Parathyroid adenoma (tissue), 2 donors: ENCODE data around the gene KLHL28.
"Not testable (repeated sequence)": the region's sequence is repeated elsewhere in the genome, so short reads cannot be mapped to it uniquely, and the experiment has no call there.

Source experiments
- H2AFZ ChIP-seq: fragments of 300-600 bp; sonication (generic); one replicate; pipeline ENCODE4 v1.7.0; 2017; ENCODE audit warnings: antibody characterized with exemption, mild to moderate bottlenecking
- H3K27ac ChIP-seq: fragments of 300-600 bp; sonication (generic); one replicate; pipeline ENCODE4 v1.7.0; 2017
- H3K27me3 ChIP-seq: fragments of 300-600 bp; sonication (generic); one replicate; pipeline ENCODE4 v1.7.0; 2017; ENCODE audit warnings: low read length; ENCODE audit not compliant: control insufficient read depth, insufficient read depth
- H3K36me3 ChIP-seq: fragments of 300-600 bp; sonication (generic); one replicate; pipeline ENCODE4 v1.7.0; 2017; ENCODE audit warnings: low read length; ENCODE audit not compliant: control insufficient read depth, insufficient read depth
- H3K4me1 ChIP-seq: fragments of 300-600 bp; sonication (generic); one replicate; pipeline ENCODE4 v1.7.0; 2017; ENCODE audit warnings: control low read depth
- H3K4me2 ChIP-seq: fragments of 300-600 bp; sonication (generic); one replicate; pipeline ENCODE4 v1.7.0; 2017; ENCODE audit warnings: low read length
- H3K4me3 ChIP-seq: fragments of 300-600 bp; sonication (generic); one replicate; pipeline ENCODE4 v1.7.0; 2017; ENCODE audit warnings: low read depth, low read length
- H3K79me2 ChIP-seq: fragments of 300-600 bp; sonication (generic); one replicate; pipeline ENCODE4 v1.7.0; 2017; ENCODE audit warnings: control low read depth
- H3K9ac ChIP-seq: fragments of 300-600 bp; sonication (generic); one replicate; pipeline ENCODE4 v1.7.0; 2017; ENCODE audit warnings: mild to moderate bottlenecking
- H3K9me3 ChIP-seq: fragments of 300-600 bp; sonication (generic); one replicate; pipeline ENCODE4 v1.7.0; 2017; ENCODE audit warnings: low read length; ENCODE audit not compliant: control insufficient read depth
- TF ChIP-seq, protein P1 (sequence below): fragments of 300-600 bp; sonication (generic); IDR thresholded peaks from one replicate; pipeline ENCODE4 v1.7.0; 2017; ENCODE audit warnings: antibody characterized with exemption, mild to moderate bottlenecking
- donor health status: primary hyperparathyroidism.

Gene KLHL28

DNA sequence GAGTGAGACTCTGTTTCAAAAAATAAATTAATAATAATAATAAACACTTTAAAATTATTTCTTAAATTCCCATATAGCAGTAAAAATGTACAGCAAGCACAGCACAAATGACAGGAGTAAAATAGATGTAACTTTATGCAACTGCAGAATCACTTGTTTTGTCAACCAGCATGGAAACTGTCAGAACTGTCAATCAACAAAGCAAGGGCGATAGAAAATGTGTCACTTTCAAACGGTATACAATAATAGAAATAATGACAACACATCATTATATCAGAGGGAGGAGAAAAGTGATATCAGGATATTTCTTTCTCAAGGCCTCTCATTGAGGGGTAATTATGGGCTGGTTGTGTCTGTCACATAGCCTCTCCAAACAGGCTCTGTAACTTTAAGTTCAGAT, 68.2 kb downstream of the KLHL28 start:
- Histone ChIP-seq H3K9me3 (no peaks in the 10 kb centered on the region), H2AFZ (no peak overlapping the region), H3K36me3 (no peaks in the 10 kb centered on the region), H3K4me1 (no peaks in the 10 kb centered on the region), H3K27ac (no peak overlapping the region), H3K4me2 (no peak overlapping the region), H3K27me3 (no peaks in the 10 kb centered on the region), H3K9ac (no peak overlapping the region), H3K79me2 (no peaks in the 10 kb centered on the region), H3K4me3 (no peak overlapping the region)
- TF ChIP-seq, protein P1, sequence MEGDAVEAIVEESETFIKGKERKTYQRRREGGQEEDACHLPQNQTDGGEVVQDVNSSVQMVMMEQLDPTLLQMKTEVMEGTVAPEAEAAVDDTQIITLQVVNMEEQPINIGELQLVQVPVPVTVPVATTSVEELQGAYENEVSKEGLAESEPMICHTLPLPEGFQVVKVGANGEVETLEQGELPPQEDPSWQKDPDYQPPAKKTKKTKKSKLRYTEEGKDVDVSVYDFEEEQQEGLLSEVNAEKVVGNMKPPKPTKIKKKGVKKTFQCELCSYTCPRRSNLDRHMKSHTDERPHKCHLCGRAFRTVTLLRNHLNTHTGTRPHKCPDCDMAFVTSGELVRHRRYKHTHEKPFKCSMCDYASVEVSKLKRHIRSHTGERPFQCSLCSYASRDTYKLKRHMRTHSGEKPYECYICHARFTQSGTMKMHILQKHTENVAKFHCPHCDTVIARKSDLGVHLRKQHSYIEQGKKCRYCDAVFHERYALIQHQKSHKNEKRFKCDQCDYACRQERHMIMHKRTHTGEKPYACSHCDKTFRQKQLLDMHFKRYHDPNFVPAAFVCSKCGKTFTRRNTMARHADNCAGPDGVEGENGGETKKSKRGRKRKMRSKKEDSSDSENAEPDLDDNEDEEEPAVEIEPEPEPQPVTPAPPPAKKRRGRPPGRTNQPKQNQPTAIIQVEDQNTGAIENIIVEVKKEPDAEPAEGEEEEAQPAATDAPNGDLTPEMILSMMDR: no peak

DNA sequence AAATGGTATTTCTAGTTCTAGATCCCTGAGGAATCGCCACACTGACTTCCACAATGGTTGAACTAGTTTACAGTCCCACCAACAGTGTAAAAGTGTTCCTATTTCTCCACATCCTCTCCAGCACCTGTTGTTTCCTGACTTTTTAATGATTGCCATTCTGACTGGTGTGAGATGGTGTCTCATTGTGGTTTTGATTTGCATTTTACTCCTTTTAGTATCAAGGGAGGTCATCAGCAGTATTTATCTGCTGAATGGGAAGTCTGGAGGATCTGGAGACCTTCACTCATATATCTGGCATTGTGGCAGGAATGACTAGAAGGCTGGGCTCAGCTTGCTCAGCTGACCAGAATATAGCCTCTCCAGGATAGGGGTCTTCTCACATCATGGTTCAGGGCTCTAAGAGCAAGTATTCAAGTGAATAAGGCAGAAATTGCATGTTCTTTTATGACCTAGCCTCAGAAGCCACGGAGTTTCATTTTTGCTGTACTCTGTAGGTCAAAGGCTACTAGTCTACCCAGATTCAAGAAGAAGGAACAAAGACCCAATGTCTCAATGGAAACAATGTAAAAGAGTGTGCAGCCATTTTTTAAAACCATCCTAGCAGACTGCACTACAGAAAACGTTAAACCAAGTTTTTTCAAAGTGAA, 69.9 kb downstream of the KLHL28 start:
- not testable (repeated sequence) for H3K4me2 ChIP-seq, H3K36me3 ChIP-seq, H3K27me3 ChIP-seq, H3K4me3 ChIP-seq, H3K4me1 ChIP-seq, H3K9me3 ChIP-seq, H3K9ac ChIP-seq, H3K79me2 ChIP-seq, H2AFZ ChIP-seq, H3K27ac ChIP-seq

GRCh38 chr14:44889595-44890471, 71.9 kb downstream of the KLHL28 start:
- Histone ChIP-seq H3K36me3 (no peaks in the 10 kb centered on the region), H3K4me2 (no peak overlapping the region), H3K4me3 (no peak overlapping the region), H3K9ac (no peak overlapping the region), H3K27ac (no peak overlapping the region), H3K79me2 (no peaks in the 10 kb centered on the region), H3K9me3 (no peaks in the 10 kb centered on the region), H3K4me1 (no peaks in the 10 kb centered on the region), H3K27me3 (no peaks in the 10 kb centered on the region), H2AFZ (no peak overlapping the region)
- TF ChIP-seq, protein P1: no peak

DNA sequence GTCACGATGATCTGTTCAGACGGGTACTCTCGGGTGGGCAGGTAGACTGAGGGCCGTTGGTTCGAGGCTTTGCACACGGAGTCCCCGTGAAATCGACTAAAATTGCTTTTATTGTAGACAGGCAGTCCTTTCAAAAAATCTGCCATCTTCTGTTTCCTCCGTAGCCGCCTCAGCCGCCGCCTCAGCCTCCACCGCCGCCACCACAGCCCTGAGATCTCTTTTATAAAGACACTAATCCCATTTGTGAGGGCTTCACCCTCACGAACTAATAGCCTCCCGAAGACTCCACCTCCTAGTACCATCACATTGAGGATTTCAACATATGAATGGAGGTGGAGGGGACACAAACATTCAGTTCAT, 74.2 kb downstream of the KLHL28 start:
- H3K27ac ChIP-seq: no peak overlapping the region
- no peaks in the 10 kb centered on the region for H3K36me3 ChIP-seq
- no peak overlapping the region for H3K4me3 ChIP-seq
- no peak overlapping the region for H3K9ac ChIP-seq
- TF ChIP-seq, protein P1: no peak
- no peaks in the 10 kb centered on the region for H3K79me2 ChIP-seq
- no peaks in the 10 kb centered on the region for H3K9me3 ChIP-seq
- H2AFZ ChIP-seq: no peak overlapping the region
- H3K4me2 ChIP-seq: no peak overlapping the region
- no peaks in the 10 kb centered on the region for H3K27me3 ChIP-seq
- H3K4me1 ChIP-seq: no peaks in the 10 kb centered on the region

DNA sequence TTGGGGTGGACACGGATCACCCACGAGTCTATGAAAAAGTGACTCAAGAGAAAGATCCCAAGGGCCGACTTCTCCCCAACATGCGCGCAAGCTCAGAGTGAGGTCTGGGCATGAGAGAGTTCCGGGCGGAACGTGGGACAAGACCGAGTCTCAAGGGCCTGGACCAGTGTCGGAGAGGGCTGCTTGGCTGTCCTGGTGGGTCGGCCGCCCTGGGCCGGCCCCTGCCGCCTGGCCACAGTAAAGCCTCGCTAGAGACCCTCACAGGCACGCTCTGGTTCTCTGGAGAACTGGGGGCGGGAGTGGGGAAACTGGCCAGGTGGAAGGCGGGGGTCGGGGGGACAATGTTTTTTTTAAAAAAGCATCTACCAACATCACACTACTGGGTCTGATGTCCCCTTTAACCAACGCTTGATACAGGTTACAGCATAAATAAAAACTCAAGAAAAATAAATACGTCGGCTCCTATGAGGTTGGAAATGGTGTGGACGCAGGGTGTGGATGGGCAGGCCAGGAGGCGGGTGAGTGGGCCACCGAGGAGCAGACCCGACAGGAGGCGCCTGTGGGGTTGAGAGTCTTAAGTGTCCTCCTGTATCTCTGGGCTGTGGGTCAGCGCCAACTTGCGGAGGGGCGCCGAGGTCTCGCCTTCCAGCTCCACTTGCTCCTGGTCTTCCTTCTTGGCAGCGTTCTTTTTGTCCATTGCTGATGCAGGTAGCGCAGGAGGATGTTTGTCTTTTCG, 74.7 kb downstream of the KLHL28 start:
- no peak overlapping the region for H3K27ac ChIP-seq
- TF ChIP-seq, protein P1: no peak
- H3K36me3 ChIP-seq: no peaks in the 10 kb centered on the region
- H3K4me3 ChIP-seq: no peak overlapping the region
- no peaks in the 10 kb centered on the region for H3K27me3 ChIP-seq
- H3K79me2 ChIP-seq: no peaks in the 10 kb centered on the region
- H3K9ac ChIP-seq: no peak overlapping the region
- no peaks in the 10 kb centered on the region for H3K9me3 ChIP-seq
- H3K4me2 ChIP-seq: no peak overlapping the region
- no peaks in the 10 kb centered on the region for H3K4me1 ChIP-seq
- no peak overlapping the region for H2AFZ ChIP-seq
